Activated CD4-positive, alpha-beta T cell treated with anti-CD3 and anti-CD28 coated beads for 4 hours (primary cell): ENCODE data around the gene RTBDN.
"Not testable (repeated sequence)": the region's sequence is repeated elsewhere in the genome, so short reads cannot be mapped to it uniquely, and the experiment has no call there.

Experiments used
- DNase-seq, 2 donors: peaks; one replicate each; pipeline ENCODE4 v3.0.0-alpha.2; 2020

The RTBDN gene

DNA sequence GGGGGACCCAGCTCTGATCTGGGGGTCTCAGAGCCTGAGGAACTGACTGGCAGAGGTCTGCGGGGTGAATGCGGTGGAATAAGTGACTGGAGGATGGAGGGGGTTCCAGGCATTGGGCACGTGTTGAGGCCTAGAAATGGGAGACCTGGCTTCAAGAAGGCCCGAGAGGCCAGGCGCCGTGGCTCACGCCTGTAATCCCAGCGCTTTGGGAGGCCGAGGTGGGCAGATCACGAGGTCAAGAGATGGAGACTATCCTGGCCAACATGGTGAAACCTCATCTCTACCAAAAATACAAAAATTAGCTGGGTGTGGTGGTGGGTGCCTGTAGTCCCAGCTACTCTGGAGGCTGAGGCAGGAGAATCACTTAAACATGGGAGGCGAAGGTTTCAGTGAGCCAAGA lies 16.6 kb downstream of the RTBDN start:
- DNase-seq = not testable (repeated sequence)

DNA sequence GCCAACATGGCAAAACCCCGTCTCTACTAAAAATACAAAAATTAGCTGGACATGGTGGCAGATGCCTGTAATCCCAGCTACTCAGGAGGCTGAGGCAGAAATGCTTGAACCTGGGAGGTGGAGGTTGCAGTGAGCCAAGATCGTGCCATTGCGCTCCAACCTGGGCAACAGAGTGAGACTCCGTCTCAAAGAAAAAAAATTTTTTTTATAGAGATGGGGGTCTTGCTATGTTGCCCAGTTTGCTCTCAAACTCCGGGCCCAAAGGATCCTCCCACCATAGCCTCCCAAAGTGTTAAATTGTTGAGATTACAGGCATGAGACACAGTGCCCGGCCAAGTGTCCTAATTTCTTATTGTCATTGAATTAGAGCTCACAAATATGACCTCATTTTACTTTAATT lies 17.2 kb downstream of the RTBDN start:
- not testable (repeated sequence) for DNase-seq

GRCh38 chr19:12815088-12815487 lies 19.3 kb downstream of the RTBDN start:
- DNase-seq = no peak

- DNase-seq = peak; percentile 81 to 85
These were observed 27.9 kb downstream of the RTBDN start, which contains the start of gene RNASEH2A for GRCh38 chr19:12806242-12807081. Gene RNASEH2A (plus strand): TSS chr19:12806584. CDS start chr19:12806674, 90 bp downstream.

- no peak for DNase-seq
These were observed 30.3 kb downstream of the RTBDN start for GRCh38 chr19:12804051-12804450.

- no peak for DNase-seq
These were observed 31.9 kb downstream of the RTBDN start for GRCh38 chr19:12802267-12803106.

DNA sequence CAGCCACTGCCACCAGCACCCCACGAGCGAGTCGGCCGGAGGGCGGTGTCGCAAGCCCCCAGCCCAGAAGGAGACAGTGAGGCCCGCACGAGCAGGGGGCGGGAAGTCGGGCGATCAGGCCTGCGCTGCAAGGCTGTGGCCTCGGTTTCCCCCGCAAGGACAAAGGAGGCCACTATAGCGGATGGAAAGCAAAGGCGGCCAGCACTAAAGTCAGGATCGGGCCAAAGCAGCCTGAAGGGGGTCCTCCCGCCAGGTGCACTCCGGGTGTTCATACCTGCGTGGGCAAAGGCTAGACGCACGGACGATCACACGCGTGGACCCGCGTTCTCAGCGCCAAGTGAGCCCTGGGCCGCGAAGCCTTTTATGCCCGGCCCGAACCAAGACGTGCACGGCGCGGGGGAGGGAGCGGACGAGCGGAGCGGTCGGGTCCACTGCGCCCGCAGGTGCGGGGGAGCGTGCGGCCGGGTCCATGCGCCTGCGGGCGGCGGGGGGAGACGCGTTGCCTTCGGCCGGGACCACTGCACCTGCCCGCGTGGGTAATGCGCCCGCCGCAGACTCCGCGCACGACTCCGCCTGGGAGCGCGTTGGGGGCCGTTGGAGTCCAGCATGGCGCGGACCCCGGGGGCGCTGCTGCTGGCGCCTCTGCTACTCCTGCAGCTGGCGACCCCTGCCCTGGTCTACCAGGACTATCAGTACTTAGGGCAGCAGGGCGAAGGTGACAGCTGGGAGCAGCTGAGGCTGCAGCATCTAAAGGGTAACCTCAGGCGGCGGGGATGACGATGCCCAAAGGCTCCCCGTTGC lies 32.7 kb downstream of the RTBDN start, which contains the start of the genes PRDX2 and THSD8:
PRDX2 (minus strand) TSS at position 335 of the 801 bp plus-strand sequence. CDS start 539 bp downstream, outside the sequence.
THSD8 (plus strand) TSS at position 604 of the 801 bp plus-strand sequence; CDS start at position 607, 3 bp downstream.
- peak; percentile 60 to 74 for DNase-seq

DNA sequence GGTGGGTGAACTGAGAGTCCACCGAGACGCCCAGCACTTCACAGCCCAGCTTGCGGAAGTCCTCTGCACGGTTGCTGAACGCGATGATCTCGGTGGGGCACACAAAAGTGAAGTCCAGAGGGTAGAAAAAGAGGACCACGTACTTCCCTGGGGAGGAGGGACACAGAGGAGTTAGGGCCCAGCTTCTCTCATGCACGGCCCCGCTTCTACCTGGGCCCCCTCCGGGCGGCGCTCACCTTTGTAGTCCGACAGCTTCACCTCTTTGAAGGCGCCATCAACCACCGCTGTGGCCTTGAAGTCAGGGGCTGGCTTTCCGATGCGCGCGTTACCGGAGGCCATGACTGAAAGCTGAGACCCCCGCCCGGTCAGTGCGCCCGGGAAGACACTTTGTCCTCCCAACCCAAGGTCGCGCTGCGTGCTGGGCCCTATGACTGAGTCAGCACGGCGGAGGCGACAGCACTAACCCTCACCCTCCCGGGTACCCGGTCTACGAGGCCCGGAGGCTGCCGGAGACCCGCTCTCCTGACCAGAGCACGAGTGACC lies 33.4 kb downstream of the RTBDN start:
- DNase-seq = peak in 1 of 2 donors; percentile 23

GRCh38 chr19:12800466-12800770 lies 34.0 kb downstream of the RTBDN start:
- DNase-seq = no peak

- DNase-seq = no peak
These were observed 34.5 kb downstream of the RTBDN start for GRCh38 chr19:12799742-12800465.

- not testable (repeated sequence) for DNase-seq
These were observed 36.8 kb downstream of the RTBDN start for GRCh38 chr19:12797607-12798006.

DNA sequence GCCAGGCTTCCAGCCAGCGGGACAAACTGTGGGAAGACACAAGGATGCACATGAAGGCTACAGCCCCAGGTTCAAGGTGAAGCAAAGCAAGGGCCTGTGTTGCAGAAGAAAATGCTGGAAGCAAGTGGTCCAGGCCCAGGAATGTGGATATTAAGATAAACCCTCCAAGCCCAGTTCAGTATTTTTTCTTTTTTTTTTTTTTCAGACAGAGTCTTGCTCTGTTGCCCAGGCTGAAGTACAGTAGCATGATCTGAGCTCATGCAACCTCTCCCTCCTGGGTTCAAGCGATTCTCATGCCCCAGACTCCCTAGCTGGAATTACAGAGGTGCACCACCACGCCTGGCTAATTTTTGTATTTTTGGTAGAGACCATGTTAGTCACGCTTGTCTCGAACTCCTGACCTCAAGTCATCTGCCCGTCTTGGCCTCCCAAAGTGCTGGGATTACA lies 37.2 kb downstream of the RTBDN start:
- no peak for DNase-seq

GRCh38 chr19:12796146-12797071 lies 38.0 kb downstream of the RTBDN start:
- peak; percentile 72 to 75 for DNase-seq

- no peak for DNase-seq
These were observed 39.4 kb downstream of the RTBDN start for GRCh38 chr19:12794971-12795381.

DNA sequence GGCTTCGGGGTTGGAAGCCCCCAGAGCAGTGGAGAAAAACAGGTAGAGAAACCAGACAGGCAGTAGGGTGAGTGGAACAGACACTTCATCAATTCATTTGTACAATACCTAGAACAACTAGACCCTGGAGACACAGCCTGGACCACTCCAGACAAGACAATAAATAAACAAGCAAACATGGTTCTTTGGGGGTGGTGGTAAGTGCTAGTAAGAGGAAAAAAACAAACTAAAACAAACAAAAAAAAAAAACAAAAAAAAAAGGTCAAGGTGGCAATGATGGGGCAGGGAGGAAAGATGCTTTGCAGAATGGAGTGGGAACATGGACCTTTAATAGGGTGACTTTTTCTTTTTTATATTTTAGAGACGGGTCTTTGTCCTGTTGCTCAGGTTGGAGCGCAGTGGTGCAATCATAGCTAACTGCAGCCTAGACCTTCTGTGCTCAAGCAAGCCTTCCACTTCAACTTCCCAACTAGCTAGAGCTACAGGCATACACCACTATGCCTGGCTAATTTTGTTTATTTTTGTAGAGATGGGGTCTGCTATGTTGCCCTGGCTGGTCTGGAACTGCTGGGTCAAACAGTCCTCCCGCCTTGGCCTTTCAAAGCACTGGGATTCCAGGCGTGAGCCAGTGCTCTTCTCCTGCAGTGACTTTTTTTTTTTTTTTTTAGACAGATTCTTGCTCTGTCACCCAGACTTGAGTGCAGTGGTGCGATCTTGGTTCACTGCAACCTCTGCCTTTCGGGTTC lies 40.0 kb downstream of the RTBDN start:
- no peak for DNase-seq

DNA sequence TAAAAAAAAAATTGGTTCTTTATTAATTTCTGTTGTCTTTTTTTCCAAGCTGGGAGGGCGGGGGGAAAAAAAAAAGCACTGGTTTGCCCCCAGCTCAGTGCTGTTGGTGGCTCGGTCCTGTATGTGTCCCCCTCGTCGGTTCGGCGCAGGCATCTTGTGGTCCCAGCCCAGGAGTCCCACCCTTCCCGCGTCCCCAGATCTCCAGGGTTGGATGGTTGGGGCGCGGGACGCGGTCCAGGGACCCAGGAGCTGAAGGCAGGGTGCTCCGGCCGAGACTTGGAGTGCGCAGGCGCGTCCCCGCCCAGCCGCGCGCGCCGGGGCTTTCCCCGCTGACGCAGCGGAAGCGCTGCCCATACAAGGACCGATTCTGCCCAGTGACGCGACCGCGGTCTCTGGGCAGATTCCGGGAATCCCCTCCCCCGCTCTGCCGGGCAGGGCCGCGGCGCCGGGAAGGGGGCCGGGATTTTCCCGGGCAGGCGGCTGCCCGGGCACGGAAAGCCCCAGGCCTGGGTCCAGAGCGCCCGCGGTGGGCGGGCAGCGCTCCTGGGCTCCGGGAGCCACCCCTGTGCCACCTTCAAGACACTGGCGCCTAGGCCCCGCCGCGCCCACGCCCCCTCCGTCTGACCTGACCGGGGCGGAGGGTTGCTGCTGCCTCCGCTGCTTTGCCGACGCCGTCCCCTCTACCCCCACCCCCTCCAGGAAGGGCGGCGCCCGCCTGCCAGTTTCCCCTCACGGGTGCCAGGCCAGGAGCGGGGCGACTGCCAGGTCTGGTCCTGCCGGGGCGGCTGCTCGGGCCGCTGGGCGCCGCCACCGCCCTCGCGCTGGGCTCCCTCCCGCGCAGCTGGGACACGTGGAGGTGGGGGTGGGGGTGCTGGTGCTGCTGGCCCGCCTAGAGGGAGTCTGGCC lies 40.8 kb downstream of the RTBDN start:
- peak; percentile 93 to 97 for DNase-seq

DNA sequence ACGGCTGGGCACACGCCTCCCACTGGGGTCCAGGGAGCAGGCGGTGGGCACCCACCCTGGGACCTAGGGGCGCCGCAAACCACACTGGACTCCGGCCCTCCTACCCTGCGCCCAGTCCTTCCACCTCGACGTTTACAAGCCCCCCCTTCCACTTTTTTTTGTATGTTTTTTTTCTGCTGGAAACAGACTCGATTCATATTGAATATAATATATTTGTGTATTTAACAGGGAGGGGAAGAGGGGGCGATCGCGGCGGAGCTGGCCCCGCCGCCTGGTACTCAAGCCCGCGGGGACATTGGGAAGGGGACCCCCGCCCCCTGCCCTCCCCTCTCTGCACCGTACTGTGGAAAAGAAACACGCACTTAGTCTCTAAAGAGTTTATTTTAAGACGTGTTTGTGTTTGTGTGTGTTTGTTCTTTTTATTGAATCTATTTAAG lies 41.5 kb downstream of the RTBDN start:
- DNase-seq = no peak

GRCh38 chr19:12792051-12792852 lies 42.1 kb downstream of the RTBDN start:
- DNase-seq = peak; percentile 69 to 80
